ENCODE data around the gene GSC.
"Not testable (repeated sequence)": the region's sequence is repeated elsewhere in the genome, so short reads cannot be mapped to it uniquely, and the experiment has no call there.

Gene GSC

DNA sequence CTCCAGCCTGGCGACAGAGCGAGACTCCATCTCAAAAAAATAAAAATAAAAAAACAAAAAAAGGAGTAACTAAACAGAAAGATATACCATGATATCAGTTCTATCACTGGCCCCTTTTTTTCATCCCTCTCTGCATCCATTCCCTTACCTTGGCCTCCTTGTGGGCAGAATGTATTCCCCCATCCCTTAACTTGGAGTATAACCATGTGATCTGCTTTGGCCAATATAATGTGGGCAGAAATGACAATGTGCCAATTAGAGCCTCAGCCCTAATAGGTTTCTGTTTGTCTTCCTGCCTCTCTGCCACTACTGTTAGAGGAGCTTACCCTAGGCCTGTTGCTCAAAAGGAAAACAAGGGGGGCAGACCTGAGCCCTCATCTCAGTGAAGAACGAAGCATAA, 23.8 kb downstream of the GSC start:
- no peak for DNase-seq (ENCODE audit: low read depth in 2 of 2)

GRCh38 chr14:94738751-94739150, 31.2 kb downstream of the GSC start:
- no peak for DNase-seq (ENCODE audit: low read depth in 2 of 2)

- DNase-seq (ENCODE audit: low read depth in 2 of 2): no peak
Measured at GRCh38 chr14:94738097-94738496, 31.8 kb downstream of the GSC start.

DNA sequence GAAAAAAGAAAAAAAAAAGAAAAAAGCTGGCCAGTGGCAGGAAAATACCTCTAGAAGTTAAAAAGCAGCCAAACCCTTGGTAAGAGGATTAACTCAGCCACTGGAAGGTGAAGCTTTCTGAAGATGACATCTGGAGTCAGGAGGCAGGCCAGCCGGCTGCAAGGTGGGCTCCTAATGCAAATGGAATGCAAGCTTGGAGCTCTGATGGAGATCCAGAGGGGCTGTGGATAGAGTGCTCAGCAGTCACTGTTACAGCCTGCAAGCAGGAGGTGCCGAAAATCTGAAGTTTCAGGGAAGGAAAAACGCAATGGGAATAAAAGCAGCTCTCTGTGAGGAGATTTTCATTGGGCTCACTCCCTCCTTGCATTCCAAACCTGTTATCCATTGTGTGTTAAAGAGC, 41.0 kb downstream of the GSC start:
- no peak for DNase-seq (ENCODE audit: low read depth in 2 of 2)

- DNase-seq (ENCODE audit: low read depth in 2 of 2): not testable (repeated sequence)
Measured at GRCh38 chr14:94728440-94728839, 41.5 kb downstream of the GSC start.

GRCh38 chr14:94726649-94727048, 43.3 kb downstream of the GSC start:
- DNase-seq (ENCODE audit: low read depth in 2 of 2): not testable (repeated sequence)

DNA sequence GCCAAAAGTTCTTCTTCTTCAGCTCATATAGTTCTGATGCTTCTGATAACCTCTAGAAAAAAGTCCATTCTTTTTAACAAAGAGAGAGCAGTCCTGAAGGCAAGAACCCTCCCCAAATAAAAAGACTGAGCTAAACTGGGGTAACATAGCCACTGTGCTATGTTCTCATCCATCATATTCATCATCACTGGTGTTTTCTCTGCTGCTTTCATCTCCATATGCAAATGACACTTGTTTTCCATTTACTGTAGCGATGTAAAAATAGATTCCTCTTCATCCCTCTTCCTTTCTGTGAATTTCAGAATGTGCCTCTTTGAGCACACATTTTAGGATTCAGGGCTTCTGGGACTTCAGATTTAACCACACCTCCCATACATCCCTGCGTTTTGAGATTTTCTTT, 44.9 kb downstream of the GSC start:
- no peak for DNase-seq (ENCODE audit: low read depth in 2 of 2)

GRCh38 chr14:94722397-94722796, 47.5 kb downstream of the GSC start:
- DNase-seq (ENCODE audit: low read depth in 2 of 2): no peak

Data from stimulated activated CD8-positive, alpha-beta memory T cell treated with anti-CD3 and anti-CD28 coated beads, Interleukin-15, amount 100 ng/mL, for 4 hours (primary cell).